HepG2 (cell line): ENCODE measurements around the gene RPUSD4. TPM values are rescaled to one million over a fixed set of nuclear protein-coding genes. Genes with fewer than 3 reads are reported as not detected.

Experiments
- ARID4A ChIP-seq: sonication (generic); formaldehyde crosslinking; IDR thresholded peaks from 2 replicates; pipeline ENCODE4 v1.5.0; 2020; ENCODE audit warnings: mild to moderate bottlenecking, missing genetic modification reagents, borderline replicate concordance
- ESRRA ChIP-seq: sonication (generic); formaldehyde crosslinking; IDR thresholded peaks from 2 replicates; pipeline ENCODE4 v1.5.1; 2020; ENCODE audit warnings: mild to moderate bottlenecking, low read depth, missing genetic modification reagents
- ISX ChIP-seq: sonication (generic); formaldehyde crosslinking; conservative IDR thresholded peaks from 2 replicates; pipeline ENCODE4 v1.5.0; 2020; ENCODE audit warnings: missing genetic modification reagents
- SP2 ChIP-seq: sonication (generic); formaldehyde crosslinking; IDR thresholded peaks from 2 replicates; pipeline ENCODE4 v1.5.1; 2020; ENCODE audit warnings: mild to moderate bottlenecking, missing genetic modification reagents
- ZNF687 ChIP-seq: sonication (generic); formaldehyde crosslinking; IDR thresholded peaks from 2 replicates; pipeline ENCODE4 v1.5.1; 2020; ENCODE audit warnings: mild to moderate bottlenecking, missing genetic modification reagents, moderate library complexity
- ZNF788 ChIP-seq: sonication (generic); formaldehyde crosslinking; IDR thresholded peaks from 2 replicates; pipeline ENCODE4 v1.5.0; 2020; ENCODE audit warnings: mild to moderate bottlenecking, missing genetic modification reagents, borderline replicate concordance
- ZNF800 ChIP-seq: sonication (generic); formaldehyde crosslinking; IDR thresholded peaks from 2 replicates; pipeline ENCODE4 v1.4.0; 2020; ENCODE audit warnings: missing genetic modification reagents
- polyA plus RNA-seq, 8 experiments: library from polyadenylated mRNA; depleted of rRNA in 3 of 8; stranded (reverse) in 7 of 8; unstranded in 1 of 8; fragments of >200 nt; fragmentation: Illumina TruSeq in 4 of 8; extraction: Trizol in 4 of 8; gene quantifications; 2 replicates each; pipeline versions ENCODE4 v1.2.1 to v1.2.3, GENCODE V29; 2011 to 2016; ENCODE audit warnings: low read depth in 4 of 8, missing spikeins in 1 of 8, mixed read lengths in 1 of 8; ENCODE audit not compliant: insufficient read depth in 1 of 8
- total RNA-seq, 5 experiments: library from RNA; depleted of rRNA; stranded (reverse); fragments of >200 nt; fragmentation: Illumina TruSeq; extraction: Trizol; gene quantifications; 2 replicates each; pipeline ENCODE4 v1.2.3, GENCODE V29; 2016; ENCODE audit warnings: low read depth in 1 of 5
- TF ChIP-seq, protein P1 (sequence below): IDR thresholded peaks from 2 replicates; pipeline ENCODE4 v1.6.1; 2016; ENCODE audit warnings: low read depth, control low read depth
- TF ChIP-seq, protein P2 (sequence below): sonication (generic); formaldehyde crosslinking; IDR thresholded peaks from 2 replicates; pipeline ENCODE4 v1.9.0; 2021; ENCODE audit warnings: missing genetic modification reagents, borderline replicate concordance
- TF ChIP-seq, protein P3 (sequence below): sonication (generic); formaldehyde crosslinking; IDR thresholded peaks from 2 replicates; pipeline ENCODE4 v1.8.0; 2022; ENCODE audit warnings: missing genetic modification reagents, low read depth, mild to moderate bottlenecking, borderline replicate concordance
- TF ChIP-seq, protein P4 (sequence below): sonication (generic); formaldehyde crosslinking; IDR thresholded peaks from 2 replicates; pipeline ENCODE4 v1.4.0; 2020; ENCODE audit warnings: mild to moderate bottlenecking, missing genetic modification reagents

RPUSD4 gene
- total and polyA plus RNA-seq, 2 of the 13 experiments (the other 11 are each of a cell fraction or from before 2014, with no cell fraction given) = 45.0 to 52.9 TPM

DNA sequence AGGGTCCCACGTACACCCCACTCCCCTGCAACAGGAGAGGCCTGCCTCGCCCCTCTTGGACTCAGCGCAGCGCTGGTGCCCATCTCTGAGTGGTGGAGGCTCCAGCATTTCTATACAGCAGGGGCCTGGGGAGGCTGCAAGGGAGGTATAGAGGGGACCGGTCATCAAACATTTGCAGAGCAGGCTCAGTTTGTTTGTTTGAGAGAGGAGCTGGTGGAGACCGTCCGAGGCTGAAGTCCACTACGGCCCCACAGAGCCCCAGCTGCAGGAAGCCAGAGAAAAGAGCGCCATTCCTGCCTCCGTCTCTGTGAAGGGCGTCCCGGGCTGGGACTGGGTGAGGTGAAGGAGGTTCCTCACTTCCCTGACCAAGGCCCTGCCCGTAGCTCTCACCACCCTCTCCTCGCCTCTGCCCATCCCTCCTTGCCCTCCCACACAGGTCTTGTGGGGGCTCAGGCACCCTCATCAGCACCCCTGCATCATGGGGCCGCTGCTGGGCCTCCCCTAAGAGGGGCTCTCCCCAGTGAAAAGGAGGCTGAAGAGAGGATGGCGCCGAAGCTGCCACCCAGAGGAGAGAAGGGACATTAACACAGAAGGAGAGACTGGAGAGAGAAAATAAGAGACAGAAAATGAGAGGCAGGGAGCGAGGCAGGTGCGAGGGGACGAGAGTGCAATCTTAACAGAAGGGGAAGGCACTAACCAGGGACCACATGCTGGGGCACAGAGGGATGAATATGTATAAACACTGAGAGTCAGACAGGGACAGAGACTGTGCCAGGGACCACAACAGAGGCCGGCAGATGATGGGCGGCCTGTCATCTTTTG is 24.5 kb downstream of the RPUSD4 start (continued):
- peak; percentile 90 for TF ChIP-seq ZNF687
- TF ChIP-seq, protein P1, sequence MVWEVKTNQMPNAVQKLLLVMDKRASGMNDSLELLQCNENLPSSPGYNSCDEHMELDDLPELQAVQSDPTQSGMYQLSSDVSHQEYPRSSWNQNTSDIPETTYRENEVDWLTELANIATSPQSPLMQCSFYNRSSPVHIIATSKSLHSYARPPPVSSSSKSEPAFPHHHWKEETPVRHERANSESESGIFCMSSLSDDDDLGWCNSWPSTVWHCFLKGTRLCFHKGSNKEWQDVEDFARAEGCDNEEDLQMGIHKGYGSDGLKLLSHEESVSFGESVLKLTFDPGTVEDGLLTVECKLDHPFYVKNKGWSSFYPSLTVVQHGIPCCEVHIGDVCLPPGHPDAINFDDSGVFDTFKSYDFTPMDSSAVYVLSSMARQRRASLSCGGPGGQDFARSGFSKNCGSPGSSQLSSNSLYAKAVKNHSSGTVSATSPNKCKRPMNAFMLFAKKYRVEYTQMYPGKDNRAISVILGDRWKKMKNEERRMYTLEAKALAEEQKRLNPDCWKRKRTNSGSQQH (CRISPR knock-in tag) = no peak
- no peak for TF ChIP-seq ZNF788 (CRISPR knock-in tag)
- TF ChIP-seq, protein P2, sequence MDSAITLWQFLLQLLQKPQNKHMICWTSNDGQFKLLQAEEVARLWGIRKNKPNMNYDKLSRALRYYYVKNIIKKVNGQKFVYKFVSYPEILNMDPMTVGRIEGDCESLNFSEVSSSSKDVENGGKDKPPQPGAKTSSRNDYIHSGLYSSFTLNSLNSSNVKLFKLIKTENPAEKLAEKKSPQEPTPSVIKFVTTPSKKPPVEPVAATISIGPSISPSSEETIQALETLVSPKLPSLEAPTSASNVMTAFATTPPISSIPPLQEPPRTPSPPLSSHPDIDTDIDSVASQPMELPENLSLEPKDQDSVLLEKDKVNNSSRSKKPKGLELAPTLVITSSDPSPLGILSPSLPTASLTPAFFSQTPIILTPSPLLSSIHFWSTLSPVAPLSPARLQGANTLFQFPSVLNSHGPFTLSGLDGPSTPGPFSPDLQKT (CRISPR knock-in tag) = no peak
- peak; percentile 58; the same call in 1 of the 2 replicates for TF ChIP-seq ESRRA (CRISPR knock-in tag)
- TF ChIP-seq, protein P3, sequence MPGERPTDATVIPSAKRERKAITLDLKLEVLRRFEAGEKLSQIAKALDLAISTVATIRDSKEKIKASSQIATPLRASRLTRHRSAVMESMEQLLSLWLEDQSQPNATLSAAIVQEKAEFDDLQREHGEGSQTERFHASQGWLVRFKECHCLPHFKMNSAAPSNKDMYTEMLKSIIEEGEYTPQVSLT (CRISPR knock-in tag) = no peak
- TF ChIP-seq, protein P4, sequence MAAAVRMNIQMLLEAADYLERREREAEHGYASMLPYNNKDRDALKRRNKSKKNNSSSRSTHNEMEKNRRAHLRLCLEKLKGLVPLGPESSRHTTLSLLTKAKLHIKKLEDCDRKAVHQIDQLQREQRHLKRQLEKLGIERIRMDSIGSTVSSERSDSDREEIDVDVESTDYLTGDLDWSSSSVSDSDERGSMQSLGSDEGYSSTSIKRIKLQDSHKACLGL (CRISPR knock-in tag) = peak; percentile 30; the same call in 1 of the 2 replicates
- TF ChIP-seq ISX (CRISPR knock-in tag) = 0 out of 2 replicates have a peak, but pooled peaks have one; percentile 5
- no peak for TF ChIP-seq ARID4A (CRISPR knock-in tag)
- no peak for TF ChIP-seq SP2 (CRISPR knock-in tag)
- 0 out of 2 replicates have a peak, but pooled peaks have one; percentile 24 for TF ChIP-seq ZNF800 (CRISPR knock-in tag)
